Measurements from ENCODE around the gene ZBTB20.
A peak's percentile ranks its signal among the peaks of the same experiment; 100 is the strongest.

Gene ZBTB20

DNA sequence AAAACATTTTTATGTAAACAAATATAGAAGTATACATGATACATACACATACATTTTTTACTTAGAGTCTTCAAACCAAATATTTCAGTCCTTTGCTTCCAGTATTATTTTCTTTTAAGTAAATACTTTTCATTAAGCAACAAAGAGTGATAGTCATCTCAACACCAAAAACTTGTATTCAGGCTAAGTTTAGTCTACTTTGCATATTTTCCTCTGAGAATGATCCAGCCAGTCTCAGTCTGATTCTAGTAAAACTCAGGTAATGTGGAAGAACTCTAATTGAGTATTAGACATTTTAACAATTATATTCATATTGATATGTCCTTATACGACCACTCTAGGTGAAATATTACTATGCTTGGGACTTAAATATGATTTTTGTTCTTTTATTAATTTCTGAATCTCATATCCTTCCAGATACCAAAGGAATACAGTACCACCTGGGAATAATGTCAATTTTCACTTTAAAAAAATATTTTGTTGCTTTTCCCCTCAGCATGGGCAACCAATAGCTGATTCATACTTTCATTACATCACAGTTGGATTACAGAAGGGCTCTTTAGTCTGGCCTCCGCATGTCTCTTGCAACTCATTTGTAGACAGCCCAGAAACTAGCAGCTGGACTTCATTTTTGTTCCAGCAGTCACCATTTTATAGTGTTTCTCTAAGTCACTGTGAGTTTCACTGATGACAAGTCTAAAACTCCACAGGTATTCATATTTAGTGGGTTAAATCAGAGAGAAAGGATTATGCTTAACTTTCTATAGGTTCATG, 390.4 kb downstream of the ZBTB20 start:
- no peak for DNase-seq

DNA sequence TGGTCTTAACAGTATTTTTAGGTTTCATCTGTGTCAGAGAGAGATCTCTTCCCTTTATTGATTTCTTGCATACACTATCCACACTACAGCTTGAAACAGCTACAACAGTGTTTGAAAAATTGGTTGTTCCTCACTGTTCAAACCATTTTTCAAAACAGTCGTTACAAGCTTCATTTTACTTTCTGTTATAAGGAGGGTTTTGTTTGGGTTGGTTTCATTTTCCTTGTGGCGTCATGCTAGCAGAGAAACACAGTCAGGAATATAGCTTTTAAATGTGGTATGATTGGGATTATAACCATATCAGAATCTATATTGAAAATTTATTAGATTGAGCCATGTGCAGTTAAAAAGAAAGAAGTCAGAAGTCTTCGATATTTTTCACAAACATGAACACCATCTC, 400.6 kb downstream of the ZBTB20 start:
- peak; percentile 71 for DNase-seq

DNA sequence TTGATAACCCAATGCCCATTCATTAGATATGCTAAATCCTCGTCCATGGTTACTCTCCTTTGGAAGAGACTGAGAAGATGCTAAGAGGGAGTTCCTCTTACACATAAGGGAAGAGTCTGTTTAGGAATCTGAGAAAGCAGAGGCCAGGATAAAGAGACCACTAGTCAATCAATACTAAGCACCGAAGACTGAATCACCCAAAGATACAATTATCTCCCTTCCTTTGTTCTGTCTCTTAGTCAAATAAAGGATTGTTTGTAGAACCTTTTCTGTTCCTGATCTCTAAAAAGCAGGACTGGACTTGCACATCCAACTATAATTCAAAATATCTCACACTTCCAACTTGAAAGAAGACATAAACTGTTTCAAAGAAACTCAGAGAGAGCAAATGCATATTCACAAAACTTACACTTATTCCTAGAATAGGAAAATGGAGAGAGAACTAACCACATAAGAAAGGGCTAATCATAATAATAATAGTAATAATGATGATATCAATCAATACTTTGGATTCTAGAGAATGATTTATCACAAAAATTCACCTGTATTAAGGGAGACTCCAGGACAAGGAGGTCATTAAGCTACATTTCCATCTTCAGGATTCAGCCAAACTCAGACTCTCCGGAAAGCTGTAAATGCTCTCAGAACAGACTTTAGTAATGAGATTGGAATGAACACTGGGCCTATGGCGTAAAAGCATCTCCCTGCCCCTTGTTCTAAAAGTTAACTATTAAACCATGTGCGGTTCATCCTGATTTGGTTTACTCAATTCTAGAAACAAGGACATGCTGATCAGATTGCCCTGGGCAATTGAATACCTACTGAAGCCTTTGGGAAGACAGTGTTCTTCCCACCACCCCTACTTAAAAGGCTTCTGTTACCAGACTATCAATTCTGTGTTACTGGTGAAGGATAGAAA, 401.5 kb downstream of the ZBTB20 start:
- DNase-seq = peak; percentile 17

GRCh38 chr3:114743746-114744485, 403.2 kb downstream of the ZBTB20 start:
- DNase-seq = peak; percentile 56

GRCh38 chr3:114741066-114741465, 406.0 kb downstream of the ZBTB20 start:
- DNase-seq = no peak

GRCh38 chr3:114739627-114740026, 407.5 kb downstream of the ZBTB20 start:
- DNase-seq = peak; percentile 32

DNA sequence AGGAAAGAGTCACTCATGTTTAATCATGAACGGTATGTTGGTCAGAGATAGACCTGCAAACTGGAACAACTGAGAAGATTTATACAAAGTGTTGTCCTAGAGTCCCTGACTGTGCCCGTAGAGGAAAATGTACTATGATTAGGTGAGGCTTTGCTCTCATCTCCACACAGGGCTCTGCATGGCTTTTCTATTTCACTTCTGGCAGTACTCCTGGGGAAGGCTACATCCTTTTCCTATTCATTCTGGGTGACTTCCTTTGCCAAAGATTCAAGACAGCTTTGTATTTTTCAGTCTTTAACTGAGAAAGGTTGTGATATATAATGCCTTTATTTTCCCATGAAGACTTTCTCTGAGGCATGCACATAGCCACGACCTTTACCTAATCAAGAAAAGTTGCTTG, 414.7 kb downstream of the ZBTB20 start:
- DNase-seq = no peak

DNA sequence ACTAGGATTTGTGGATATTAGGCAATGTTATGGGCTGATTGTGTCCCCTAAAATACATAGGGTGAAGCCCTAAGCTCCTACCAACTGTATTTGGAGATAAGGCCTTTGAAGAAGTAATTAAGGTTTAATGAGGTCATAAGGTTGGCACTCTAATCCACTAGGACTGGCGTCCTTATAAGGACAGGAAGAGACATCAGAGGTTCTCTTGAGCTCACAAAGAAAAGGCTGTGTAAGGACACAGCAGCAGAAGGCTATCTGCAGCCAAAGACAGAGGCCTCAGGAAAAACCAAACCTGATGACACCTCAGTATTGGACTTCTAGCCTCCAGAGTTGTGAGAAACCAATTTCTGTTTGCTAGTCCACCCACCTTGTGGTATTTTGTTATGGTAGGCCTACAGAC, 416.7 kb downstream of the ZBTB20 start:
- DNase-seq = peak; percentile 36

DNA sequence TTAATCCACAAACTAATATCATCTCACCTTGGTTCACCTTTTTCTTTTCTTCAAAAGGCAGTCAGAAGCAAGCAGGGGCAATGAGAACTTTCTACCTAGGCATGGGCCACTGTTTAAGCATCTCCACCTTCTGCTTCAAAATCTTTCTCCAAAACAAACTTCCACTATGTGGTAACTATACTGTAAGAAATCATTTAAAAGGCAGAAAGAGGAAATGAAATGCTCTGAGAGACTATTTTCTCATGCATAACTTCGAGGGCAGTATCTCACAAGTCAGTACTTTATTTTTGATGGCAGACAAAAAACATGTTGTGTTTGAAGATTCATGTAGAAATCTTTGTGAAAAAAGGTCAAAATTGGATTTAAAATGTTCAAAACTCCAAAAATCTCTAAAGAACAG, 419.7 kb downstream of the ZBTB20 start:
- no peak for DNase-seq

GRCh38 chr3:114725966-114726365, 421.1 kb downstream of the ZBTB20 start:
- DNase-seq = no peak

DNA sequence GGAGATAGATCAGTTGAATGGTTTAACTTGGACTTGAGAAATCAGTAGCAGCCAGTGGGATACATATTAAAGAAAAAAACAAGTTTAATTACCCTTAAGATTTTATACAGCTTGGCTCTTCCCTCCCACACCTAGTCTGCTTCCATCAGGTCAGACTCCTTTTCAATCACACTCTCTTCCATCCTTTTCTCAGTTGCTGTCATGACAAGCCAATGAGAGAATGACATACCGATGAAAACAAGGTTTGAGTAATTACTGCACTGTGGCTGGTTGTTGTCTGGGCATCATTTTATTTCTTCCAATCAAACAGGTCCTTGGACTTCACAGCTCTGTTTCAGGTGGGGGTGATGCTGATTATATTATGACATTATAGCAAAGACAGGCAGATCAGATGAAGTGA, 424.6 kb downstream of the ZBTB20 start:
- DNase-seq = no peak

DNA sequence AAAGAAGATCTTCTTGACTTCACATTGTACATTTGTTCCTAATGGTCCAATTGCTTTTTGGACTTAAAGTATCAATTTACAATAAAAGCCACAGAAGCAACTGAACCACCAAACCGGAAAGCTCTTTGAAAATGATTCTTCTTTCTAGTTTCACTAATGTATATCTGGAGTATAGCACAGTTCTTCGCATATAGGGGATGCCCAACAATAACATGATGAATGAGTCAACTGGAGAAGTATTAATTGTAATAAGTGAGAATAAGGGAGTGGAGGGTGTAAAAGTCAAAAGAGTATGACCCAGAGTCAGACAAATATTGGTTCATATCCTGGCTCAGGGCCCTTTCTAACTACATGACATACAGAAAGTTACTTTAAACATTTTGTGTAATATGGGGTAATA, 425.2 kb downstream of the ZBTB20 start:
- no peak for DNase-seq

DNA sequence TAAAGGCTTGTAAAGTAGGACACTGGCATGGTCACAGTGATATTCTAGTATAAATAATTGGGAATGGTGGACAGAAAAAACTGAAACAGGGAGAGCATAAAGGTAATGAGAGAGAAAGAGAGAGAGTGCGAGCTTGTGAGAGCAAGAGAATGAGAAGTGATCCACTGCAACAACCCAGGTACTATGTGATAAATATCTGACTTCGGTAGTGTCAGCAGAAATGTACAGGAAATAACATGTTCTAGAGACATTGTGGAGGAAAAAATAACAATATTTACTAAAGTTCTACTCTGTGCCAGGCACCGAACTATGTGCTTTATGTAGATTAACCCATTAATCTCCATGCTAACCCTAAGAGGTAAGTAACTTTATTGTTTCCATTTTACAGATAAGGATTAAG, 425.9 kb downstream of the ZBTB20 start:
- no peak for DNase-seq

DNA sequence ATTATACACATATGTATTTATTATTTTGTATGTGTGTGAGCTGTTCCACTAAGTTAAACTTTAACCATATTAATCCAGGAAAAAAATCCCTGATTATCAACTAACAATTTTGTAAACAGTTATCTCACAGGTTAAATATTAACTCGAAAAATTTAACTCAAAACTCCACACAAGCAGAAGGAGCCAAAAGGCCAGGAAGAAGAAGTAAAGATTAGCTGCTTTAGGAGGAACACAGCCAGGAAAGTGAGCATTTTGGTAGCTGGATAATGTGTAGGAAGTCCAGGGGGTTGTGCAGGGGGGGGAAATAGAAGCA, 428.2 kb downstream of the ZBTB20 start:
- no peak for DNase-seq

DNA sequence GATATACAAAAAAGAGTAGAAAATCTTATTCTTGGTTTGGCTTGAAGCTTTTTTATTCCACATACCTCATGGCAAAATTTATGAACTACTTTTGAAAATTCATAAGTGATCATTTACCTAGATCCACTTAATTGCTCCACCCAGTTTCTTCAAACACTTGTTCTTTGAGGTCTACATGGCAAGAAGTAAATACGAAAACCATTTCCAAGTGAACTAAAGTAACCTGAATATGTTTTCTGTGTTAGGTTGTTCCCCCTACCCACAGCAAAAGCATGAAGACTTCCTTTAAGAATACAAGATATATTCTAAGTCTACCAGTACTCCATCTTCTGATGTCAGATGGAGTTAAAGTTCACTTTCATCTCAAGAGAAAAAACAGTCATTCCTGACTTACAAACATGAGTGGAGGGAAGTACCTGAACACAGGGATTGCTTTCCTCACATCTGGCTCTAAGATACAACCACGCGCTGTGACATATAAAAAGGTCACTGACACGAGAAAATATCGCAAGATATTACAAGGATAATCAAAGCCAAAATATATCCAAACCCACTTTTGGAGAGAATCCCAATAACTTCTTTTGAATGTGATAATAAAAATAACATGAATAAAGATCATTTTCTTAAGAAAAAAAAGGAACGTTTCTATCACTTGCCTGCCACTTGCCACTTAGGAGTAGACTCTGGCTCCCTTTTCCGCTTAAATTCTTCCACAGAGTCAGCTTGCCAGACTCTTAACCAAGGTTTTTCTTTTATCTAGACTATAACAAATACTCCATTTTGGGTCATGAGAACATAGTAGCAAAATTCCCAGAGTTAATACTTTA, 428.8 kb downstream of the ZBTB20 start:
- no peak for DNase-seq

DNA sequence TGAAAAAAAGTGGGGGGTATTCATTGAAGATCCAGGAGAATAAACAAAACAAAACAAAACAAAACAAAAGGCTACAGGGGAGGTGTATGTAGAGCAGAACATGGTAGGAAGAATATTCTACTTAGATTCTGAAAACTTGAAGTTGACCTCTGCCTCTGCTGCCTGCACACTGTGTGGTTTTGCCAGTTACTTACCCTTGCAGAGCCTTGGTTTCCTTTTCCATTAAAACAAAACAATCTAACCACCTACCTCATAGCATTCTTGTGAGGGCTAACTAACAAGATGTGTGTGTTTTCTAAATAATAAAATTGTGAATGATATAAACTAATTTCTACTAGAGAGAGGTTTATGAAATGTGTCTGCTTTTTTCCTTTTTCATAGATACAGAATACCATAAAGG, 430.2 kb downstream of the ZBTB20 start:
- no peak for DNase-seq

DNA sequence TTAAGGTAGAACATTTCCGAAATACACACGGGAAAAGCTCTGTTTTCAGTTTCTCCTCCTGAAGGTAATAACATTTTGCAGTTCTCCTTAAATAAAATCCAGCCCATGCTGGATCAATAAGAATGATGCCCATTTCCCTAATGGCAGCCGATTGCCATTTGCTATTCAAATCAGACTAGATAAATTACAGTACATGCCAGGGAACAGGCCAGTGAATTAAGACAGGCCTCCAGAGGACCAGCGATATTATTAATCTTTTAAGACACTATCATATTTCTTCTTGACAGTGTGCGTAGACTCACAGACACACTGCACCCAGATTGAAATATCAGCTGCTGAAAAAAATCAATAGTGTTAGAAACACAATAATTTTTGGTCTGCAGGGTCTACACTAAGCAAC, 431.0 kb downstream of the ZBTB20 start:
- no peak for DNase-seq

- DNase-seq = no peak
These were observed 432.1 kb downstream of the ZBTB20 start for GRCh38 chr3:114714957-114715460.

GRCh38 chr3:114714237-114714636, 432.9 kb downstream of the ZBTB20 start:
- no peak for DNase-seq

DNA sequence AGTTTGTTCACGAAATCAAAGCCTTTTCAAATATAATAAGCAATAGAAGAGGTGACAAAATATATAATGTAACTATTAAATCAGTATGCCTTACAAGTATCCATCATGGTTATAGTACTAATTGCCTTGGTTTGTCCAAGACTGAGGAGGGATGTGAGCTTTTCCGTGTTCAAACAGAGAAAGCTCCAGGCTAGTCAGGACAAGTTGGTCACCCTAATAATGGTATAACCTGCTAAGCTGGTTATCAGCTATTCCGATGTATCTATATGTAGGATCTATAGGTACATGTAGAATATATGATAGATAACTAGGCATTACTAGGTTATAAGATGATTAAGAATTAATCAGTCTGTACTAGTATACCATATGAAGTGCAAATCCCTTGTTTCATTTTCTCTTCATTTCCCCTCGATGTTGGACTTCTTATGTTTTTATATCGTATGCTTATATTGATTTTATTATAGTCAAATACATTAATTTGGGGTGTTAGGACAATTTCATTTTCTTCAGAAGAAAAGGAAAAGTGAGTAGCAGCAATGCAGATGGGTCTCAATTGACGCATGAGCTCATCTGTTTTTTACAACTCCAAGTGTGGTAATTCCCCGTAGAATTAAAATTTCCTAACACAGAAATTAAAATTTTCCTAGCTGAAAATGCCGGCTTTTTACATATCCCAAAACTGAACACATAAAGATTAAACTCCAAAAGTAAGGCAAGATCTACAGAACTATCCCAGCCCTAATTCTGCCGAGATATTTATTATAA, 434.2 kb downstream of the ZBTB20 start:
- no peak for DNase-seq

DNA sequence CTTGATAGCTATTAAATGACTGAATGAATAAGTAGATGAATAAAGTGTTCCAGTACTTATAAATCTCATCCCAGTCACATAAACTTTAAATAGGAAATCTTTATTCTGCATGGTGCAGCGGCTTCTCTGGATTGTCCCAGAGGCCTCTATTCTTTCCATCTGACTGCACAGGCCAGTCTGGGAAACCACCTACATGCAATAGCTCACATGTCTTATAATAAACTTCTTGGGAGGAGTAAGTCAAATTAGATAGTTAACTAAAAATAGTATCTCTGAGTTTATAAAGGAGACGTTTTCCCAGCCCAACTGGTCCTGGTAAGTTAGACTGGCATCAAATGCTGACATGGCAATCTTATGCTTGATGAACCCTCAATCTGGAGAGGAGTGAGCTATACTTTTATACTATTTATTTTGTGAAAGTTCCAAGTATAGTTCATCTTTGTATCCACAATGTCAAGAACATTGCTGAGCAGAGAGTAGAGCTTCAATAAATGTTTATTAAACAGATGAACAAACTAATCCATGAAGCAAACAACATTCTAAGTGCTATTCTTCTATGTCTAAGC, 435.7 kb downstream of the ZBTB20 start:
- no peak for DNase-seq
